Putamen (tissue), 1 donor: Measurements from ENCODE around the gene EHD3.
"Not testable (repeated sequence)": the region's sequence is repeated elsewhere in the genome, so short reads cannot be mapped to it uniquely, and the experiment has no call there.

ENCODE experiments used
- DNase-seq: peaks from one replicate; pipeline ENCODE4 v3.0.0-alpha.2; 2016; ENCODE audit warnings: low spot score

The EHD3 gene

GRCh38 chr2:31256611-31257382 lies 22.8 kb downstream of the EHD3 start:
- DNase-seq = no peak

- no peak for DNase-seq
These were observed 24.4 kb downstream of the EHD3 start for GRCh38 chr2:31258351-31258750.

- DNase-seq = no peak
These were observed 25.1 kb downstream of the EHD3 start for GRCh38 chr2:31259075-31259474.

GRCh38 chr2:31260870-31261269 lies 26.9 kb downstream of the EHD3 start:
- no peak for DNase-seq

- DNase-seq = no peak
These were observed 29.8 kb downstream of the EHD3 start for GRCh38 chr2:31263636-31264190.

- DNase-seq = no peak
These were observed 31.3 kb downstream of the EHD3 start for GRCh38 chr2:31265234-31265633.

GRCh38 chr2:31266804-31267203 lies 32.9 kb downstream of the EHD3 start:
- DNase-seq = no peak

GRCh38 chr2:31267437-31268120 lies 33.6 kb downstream of the EHD3 start:
- DNase-seq = no peak

GRCh38 chr2:31268344-31268743 lies 34.4 kb downstream of the EHD3 start:
- no peak for DNase-seq

GRCh38 chr2:31269087-31269486 lies 35.1 kb downstream of the EHD3 start:
- no peak for DNase-seq

GRCh38 chr2:31270131-31270530 lies 36.2 kb downstream of the EHD3 start:
- DNase-seq = no peak

- no peak for DNase-seq
These were observed 36.9 kb downstream of the EHD3 start for GRCh38 chr2:31270822-31271231.

GRCh38 chr2:31271851-31272267 lies 37.9 kb downstream of the EHD3 start:
- DNase-seq = no peak

- no peak for DNase-seq
These were observed 40.6 kb downstream of the EHD3 start for GRCh38 chr2:31274401-31275075.

- DNase-seq = no peak
These were observed 42.0 kb downstream of the EHD3 start for GRCh38 chr2:31275976-31276375.

- no peak for DNase-seq
These were observed 43.7 kb downstream of the EHD3 start for GRCh38 chr2:31277621-31278020.

- no peak for DNase-seq
These were observed 48.7 kb downstream of the EHD3 start for GRCh38 chr2:31282634-31283033.

GRCh38 chr2:31283193-31283919 lies 49.4 kb downstream of the EHD3 start:
- not testable (repeated sequence) for DNase-seq

GRCh38 chr2:31284107-31284506 lies 50.2 kb downstream of the EHD3 start:
- no peak for DNase-seq

- DNase-seq = no peak
These were observed 52.3 kb downstream of the EHD3 start for GRCh38 chr2:31286230-31286629.

GRCh38 chr2:31286961-31287550 lies 53.1 kb downstream of the EHD3 start:
- no peak for DNase-seq

- DNase-seq = no peak
These were observed 53.7 kb downstream of the EHD3 start for GRCh38 chr2:31287654-31288053.
